HepG2 (cell line): ENCODE results near the gene TBC1D5. TPM values are rescaled to one million over a fixed set of nuclear protein-coding genes. Genes with fewer than 3 reads are reported as not detected.

Experiments used
- ATAC-seq: fragments of 200-7000 bp; cut with Tn5 transposase; 3 replicates; pipeline ENCODE4 v1.9.1; 2020; ENCODE audit warnings: mild to moderate bottlenecking, moderate library complexity
- BruUV-seq: library from RNA; stranded (reverse); fragments of 400-500 nt; replicated peaks from 2 replicates; lab custom pipeline; 2021; lab: Mats Ljungman, UMichigan
- CTCF ChIA-PET: fragments of 300-600 bp; formaldehyde crosslinking; extraction: SDS; loops from one replicate; lab custom pipeline; 2021; ENCODE audit warnings: low total read pairs, inconsistent platforms, low intra/inter-chr PET ratio; lab: Yijun Ruan, JAX
- POLR2A ChIA-PET: fragments of 350-600 bp; sonication (Branson Sonifier 250); formaldehyde crosslinking; loops from one replicate; lab custom pipeline; 2020; ENCODE audit warnings: antibody characterized with exemption, inconsistent platforms; lab: Yijun Ruan, JAX
- DNase-seq: peaks from one replicate; pipeline ENCODE4 v3.0.0-alpha.2; 2015; ENCODE audit warnings: low spot score
- FAIRE-seq: peaks from 3 replicates; lab custom pipeline; 2011; peaks lifted over from hg19 to GRCh38; lab: Jason Lieb, UNC
- H2AFZ ChIP-seq: one replicate; pipeline ENCODE4 v1.6.1; 2011; ENCODE audit warnings: low read length, inconsistent platforms
- H3K27ac ChIP-seq: fragments of 300-600 bp; 3 replicates; pipeline ENCODE4 v1.8.0; 2011; ENCODE audit warnings: mixed run types, mild to moderate bottlenecking, mixed read lengths, low read length, inconsistent platforms; ENCODE audit not compliant: insufficient read depth; ENCODE audit errors: extremely low read length
- H3K27me3 ChIP-seq, 2 experiments: fragments of 200-600 bp in 1 of 2; 2 replicates in 1 of 2; 3 replicates in 1 of 2; pipeline versions ENCODE4 v1.6.0 to v1.8.0; 2011; ENCODE audit warnings: low read length in 2 of 2, mild to moderate bottlenecking in 2 of 2, moderate library complexity in 2 of 2, inconsistent platforms in 1 of 2; ENCODE audit not compliant: insufficient read depth in 2 of 2, control insufficient read depth in 1 of 2
- H3K36me3 ChIP-seq, 2 experiments: fragments of 200-600 bp in 1 of 2; replicated peaks in 1 of 2; 2 replicates in 1 of 2; 3 replicates in 1 of 2; pipeline versions ENCODE4 v1.5.1 to v1.8.0; 2011; ENCODE audit warnings: low read length in 2 of 2, inconsistent platforms in 1 of 2; ENCODE audit not compliant: insufficient read depth in 2 of 2, control insufficient read depth in 1 of 2
- H3K4me1 ChIP-seq: 2 replicates; pipeline ENCODE4 v1.5.1; 2012; ENCODE audit warnings: low read length, inconsistent platforms; ENCODE audit not compliant: insufficient read depth
- H3K4me2 ChIP-seq: 2 replicates; pipeline ENCODE4 v1.6.0; 2011; ENCODE audit warnings: low read depth, low read length, inconsistent platforms
- H3K4me3 ChIP-seq, 3 experiments: fragments of 200-600 bp in 1 of 3; sonication (generic), shearing (Covaris generic) in 1 of 3; replicated peaks in 1 of 3; 2 replicates each; pipeline ENCODE4 v1.5.1; 2011 to 2016; ENCODE audit warnings: low read length in 3 of 3, inconsistent platforms in 2 of 3, low read depth in 2 of 3, mild to moderate bottlenecking in 2 of 3, control low read depth in 1 of 3, mixed read lengths in 1 of 3; ENCODE audit not compliant: insufficient read depth in 1 of 3
- H3K79me2 ChIP-seq: one replicate; pipeline ENCODE4 v1.6.1; 2011; ENCODE audit warnings: low read length, inconsistent platforms; ENCODE audit not compliant: insufficient read depth
- H3K9ac ChIP-seq: 2 replicates; pipeline ENCODE4 v1.6.0; 2011; ENCODE audit warnings: mild to moderate bottlenecking, low read depth, low read length, inconsistent platforms; ENCODE audit not compliant: insufficient read depth
- H3K9me3 ChIP-seq: 2 replicates; pipeline ENCODE4 v1.5.1; 2012; ENCODE audit warnings: mild to moderate bottlenecking, low read length
- H4K20me1 ChIP-seq: 2 replicates; pipeline ENCODE4 v1.6.0; 2011; ENCODE audit warnings: inconsistent platforms, mild to moderate bottlenecking, low read length, moderate library complexity; ENCODE audit not compliant: insufficient read depth
- HMG20A ChIP-seq: IDR thresholded peaks from 2 replicates; pipeline ENCODE4 v1.6.1; 2016; ENCODE audit warnings: borderline replicate concordance
- NRL ChIP-seq: sonication (generic); formaldehyde crosslinking; IDR thresholded peaks from 2 replicates; pipeline ENCODE4 v1.5.0; 2020; ENCODE audit warnings: missing genetic modification reagents, mild to moderate bottlenecking, moderate library complexity, borderline replicate concordance
- ZNF124 ChIP-seq: sonication (generic); formaldehyde crosslinking; IDR thresholded peaks from 2 replicates; pipeline ENCODE4 v1.4.0; 2020; ENCODE audit warnings: missing genetic modification reagents
- ZNF326 ChIP-seq: sonication (generic); formaldehyde crosslinking; IDR thresholded peaks from 2 replicates; pipeline ENCODE4 v1.4.0; 2020; ENCODE audit warnings: missing genetic modification reagents, borderline replicate concordance
- ZNF44 ChIP-seq: sonication (generic); formaldehyde crosslinking; IDR thresholded peaks from 2 replicates; pipeline ENCODE4 v1.5.1; 2020; ENCODE audit warnings: mild to moderate bottlenecking, missing genetic modification reagents
- ZNF766 ChIP-seq: sonication (generic); formaldehyde crosslinking; IDR thresholded peaks from 2 replicates; pipeline ENCODE4 v1.5.0; 2020; ENCODE audit warnings: missing genetic modification reagents, borderline replicate concordance
- WGBS: methylation state at CpG from one replicate; pipeline ENCODE4 v1.1.6; 2017; ENCODE audit warnings: low lambda C conversion rate; 5-methylcytosine and 5-hydroxymethylcytosine counted together
- in situ Hi-C: cut with HindIII; loops from 2 replicates; pipeline ENCODE4 v1.10.0; 2017; ENCODE audit warnings: low pct_unique_long_range_greater_than_20kb; ENCODE audit not compliant: extremely low pct_ligation_motif_present
- intact Hi-C: fragments of 100-400 bp; cut with micrococcal nuclease; formaldehyde crosslinking; loops from one replicate; pipeline ENCODE4 v1.10.0; 2022; ENCODE audit not compliant: unreplicated experiment
- polyA plus RNA-seq, 8 experiments: library from polyadenylated mRNA; depleted of rRNA in 3 of 8; stranded (reverse) in 7 of 8; unstranded in 1 of 8; fragments of >200 nt; fragmentation: Illumina TruSeq in 4 of 8; extraction: Trizol in 4 of 8; gene quantifications; 2 replicates each; pipeline versions ENCODE4 v1.2.1 to v1.2.3, GENCODE V29; 2011 to 2016; ENCODE audit warnings: low read depth in 4 of 8, missing spikeins in 1 of 8, mixed read lengths in 1 of 8; ENCODE audit not compliant: insufficient read depth in 1 of 8
- total RNA-seq, 5 experiments: library from RNA; depleted of rRNA; stranded (reverse); fragments of >200 nt; fragmentation: Illumina TruSeq; extraction: Trizol; gene quantifications; 2 replicates each; pipeline ENCODE4 v1.2.3, GENCODE V29; 2016; ENCODE audit warnings: low read depth in 1 of 5
- TF ChIP-seq, protein P1 (sequence below): sonication (generic); formaldehyde crosslinking; IDR thresholded peaks from 2 replicates; pipeline ENCODE4 v1.4.0; 2020; ENCODE audit warnings: missing genetic modification reagents
- TF ChIP-seq, protein P2 (sequence below), 2 experiments: sonication (generic) in 1 of 2; formaldehyde crosslinking in 1 of 2; IDR thresholded peaks; 2 replicates each; pipeline versions ENCODE4 v1.6.1 to v1.9.0; 2014 to 2022; ENCODE audit warnings: antibody characterized with exemption in 1 of 2, borderline replicate concordance in 1 of 2, inconsistent platforms in 1 of 2, low read depth in 1 of 2, missing genetic modification reagents in 1 of 2
- TF ChIP-seq, protein P3 (sequence below): sonication (generic); formaldehyde crosslinking; IDR thresholded peaks from 2 replicates; pipeline ENCODE4 v1.4.0; 2020; ENCODE audit warnings: missing genetic modification reagents, borderline replicate concordance
- TF ChIP-seq, protein P4 (sequence below): sonication (generic); formaldehyde crosslinking; IDR thresholded peaks from 2 replicates; pipeline ENCODE4 v1.5.0; 2020; ENCODE audit warnings: missing genetic modification reagents, mild to moderate bottlenecking, borderline replicate concordance

Gene TBC1D5
- total and polyA plus RNA-seq, 2 of the 13 experiments (the other 11 are each of a cell fraction or from before 2014, with no cell fraction given): 19.2 to 33.3 TPM

DNA sequence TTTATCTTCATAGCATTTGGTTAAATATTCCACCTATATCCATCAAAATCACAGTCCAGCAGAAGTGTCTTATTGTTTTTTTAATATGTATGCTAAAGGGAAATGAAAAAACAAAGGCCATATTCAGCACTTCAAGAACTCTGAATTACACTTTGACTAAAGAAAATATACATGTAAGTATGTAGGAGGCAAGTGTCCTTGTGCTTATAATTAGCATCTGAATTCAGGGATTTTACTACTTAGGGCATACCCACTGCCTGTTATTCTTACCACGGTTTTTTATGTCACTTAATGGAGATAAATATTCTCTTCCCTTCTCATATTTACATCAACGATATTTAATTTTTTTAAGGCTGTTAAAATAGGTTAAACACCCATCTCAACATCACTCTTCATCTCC lies 117.3 kb downstream of the TBC1D5 start (continued):
- TF ChIP-seq, protein P1, sequence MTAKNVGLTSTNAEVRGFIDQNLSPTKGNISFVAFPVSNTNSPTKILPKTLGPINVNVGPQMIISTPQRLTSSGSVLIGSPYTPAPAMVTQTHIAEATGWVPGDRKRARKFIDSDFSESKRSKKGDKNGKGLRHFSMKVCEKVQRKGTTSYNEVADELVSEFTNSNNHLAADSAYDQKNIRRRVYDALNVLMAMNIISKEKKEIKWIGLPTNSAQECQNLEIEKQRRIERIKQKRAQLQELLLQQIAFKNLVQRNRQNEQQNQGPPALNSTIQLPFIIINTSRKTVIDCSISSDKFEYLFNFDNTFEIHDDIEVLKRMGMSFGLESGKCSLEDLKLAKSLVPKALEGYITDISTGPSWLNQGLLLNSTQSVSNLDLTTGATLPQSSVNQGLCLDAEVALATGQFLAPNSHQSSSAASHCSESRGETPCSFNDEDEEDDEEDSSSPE (CRISPR knock-in tag): no peak
- TF ChIP-seq HMG20A: no peak

DNA sequence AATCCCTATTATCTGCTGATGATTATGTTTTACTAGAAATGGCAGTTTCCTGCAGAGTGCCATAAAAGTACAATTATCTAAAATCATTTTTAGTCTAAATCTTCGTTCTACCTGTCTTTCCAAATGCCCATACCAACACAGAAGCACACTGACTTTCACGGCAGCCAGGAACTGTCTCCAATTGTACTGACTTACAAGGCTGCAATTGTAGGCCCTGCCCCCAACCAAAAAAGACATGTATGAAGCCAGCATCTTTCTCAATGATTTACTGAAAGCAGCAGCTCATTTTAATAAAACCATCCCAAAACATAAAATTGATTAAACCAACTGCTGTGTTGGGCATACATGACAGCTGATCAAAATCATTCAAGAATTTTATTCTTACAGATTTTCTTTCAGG lies 119.0 kb downstream of the TBC1D5 start:
- WGBS: 100% methylated on average over 2 of the region's 2 CpGs
- in situ Hi-C loops: no loop called here
- DNase-seq (no peak), ATAC-seq (no peak), FAIRE-seq (no peak)
- no peaks in the 10 kb centered on the region for H3K79me2 ChIP-seq
- no peaks in the 10 kb centered on the region for H3K9me3 ChIP-seq
- no peak overlapping the region for H2AFZ ChIP-seq
- no peak overlapping the region for H3K4me2 ChIP-seq
- no peaks in the 10 kb centered on the region for H3K27me3 ChIP-seq
- ChIA-PET POLR2A (no interaction called here), CTCF (no interaction called here)
- no peak overlapping the region for H3K9ac ChIP-seq
- BruUV-seq: no TSS peak
- no peaks in the 10 kb centered on the region; the same call in 1 of the 2 replicates for H4K20me1 ChIP-seq
- H3K36me3 ChIP-seq: peaks cover 0 to 8% of the 10 kb centered on the region in 2 experiments; a peak in 1 of 5 replicates
- H3K4me1 ChIP-seq: peaks cover 12% of the 10 kb centered on the region
- no peak overlapping the region for H3K27ac ChIP-seq
- intact Hi-C loops: no loop called here
- no peak overlapping the region for H3K4me3 ChIP-seq
- TF ChIP-seq, protein P2, sequence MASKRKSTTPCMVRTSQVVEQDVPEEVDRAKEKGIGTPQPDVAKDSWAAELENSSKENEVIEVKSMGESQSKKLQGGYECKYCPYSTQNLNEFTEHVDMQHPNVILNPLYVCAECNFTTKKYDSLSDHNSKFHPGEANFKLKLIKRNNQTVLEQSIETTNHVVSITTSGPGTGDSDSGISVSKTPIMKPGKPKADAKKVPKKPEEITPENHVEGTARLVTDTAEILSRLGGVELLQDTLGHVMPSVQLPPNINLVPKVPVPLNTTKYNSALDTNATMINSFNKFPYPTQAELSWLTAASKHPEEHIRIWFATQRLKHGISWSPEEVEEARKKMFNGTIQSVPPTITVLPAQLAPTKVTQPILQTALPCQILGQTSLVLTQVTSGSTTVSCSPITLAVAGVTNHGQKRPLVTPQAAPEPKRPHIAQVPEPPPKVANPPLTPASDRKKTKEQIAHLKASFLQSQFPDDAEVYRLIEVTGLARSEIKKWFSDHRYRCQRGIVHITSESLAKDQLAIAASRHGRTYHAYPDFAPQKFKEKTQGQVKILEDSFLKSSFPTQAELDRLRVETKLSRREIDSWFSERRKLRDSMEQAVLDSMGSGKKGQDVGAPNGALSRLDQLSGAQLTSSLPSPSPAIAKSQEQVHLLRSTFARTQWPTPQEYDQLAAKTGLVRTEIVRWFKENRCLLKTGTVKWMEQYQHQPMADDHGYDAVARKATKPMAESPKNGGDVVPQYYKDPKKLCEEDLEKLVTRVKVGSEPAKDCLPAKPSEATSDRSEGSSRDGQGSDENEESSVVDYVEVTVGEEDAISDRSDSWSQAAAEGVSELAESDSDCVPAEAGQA (IDR thresholded peaks at IDR 0.05; ENCODE audit: low read depth): no peak
- TF ChIP-seq, protein P2 (CRISPR knock-in tag; IDR thresholded peaks at IDR 0.05; ENCODE audit: borderline replicate concordance): no peak
- TF ChIP-seq, protein P3, sequence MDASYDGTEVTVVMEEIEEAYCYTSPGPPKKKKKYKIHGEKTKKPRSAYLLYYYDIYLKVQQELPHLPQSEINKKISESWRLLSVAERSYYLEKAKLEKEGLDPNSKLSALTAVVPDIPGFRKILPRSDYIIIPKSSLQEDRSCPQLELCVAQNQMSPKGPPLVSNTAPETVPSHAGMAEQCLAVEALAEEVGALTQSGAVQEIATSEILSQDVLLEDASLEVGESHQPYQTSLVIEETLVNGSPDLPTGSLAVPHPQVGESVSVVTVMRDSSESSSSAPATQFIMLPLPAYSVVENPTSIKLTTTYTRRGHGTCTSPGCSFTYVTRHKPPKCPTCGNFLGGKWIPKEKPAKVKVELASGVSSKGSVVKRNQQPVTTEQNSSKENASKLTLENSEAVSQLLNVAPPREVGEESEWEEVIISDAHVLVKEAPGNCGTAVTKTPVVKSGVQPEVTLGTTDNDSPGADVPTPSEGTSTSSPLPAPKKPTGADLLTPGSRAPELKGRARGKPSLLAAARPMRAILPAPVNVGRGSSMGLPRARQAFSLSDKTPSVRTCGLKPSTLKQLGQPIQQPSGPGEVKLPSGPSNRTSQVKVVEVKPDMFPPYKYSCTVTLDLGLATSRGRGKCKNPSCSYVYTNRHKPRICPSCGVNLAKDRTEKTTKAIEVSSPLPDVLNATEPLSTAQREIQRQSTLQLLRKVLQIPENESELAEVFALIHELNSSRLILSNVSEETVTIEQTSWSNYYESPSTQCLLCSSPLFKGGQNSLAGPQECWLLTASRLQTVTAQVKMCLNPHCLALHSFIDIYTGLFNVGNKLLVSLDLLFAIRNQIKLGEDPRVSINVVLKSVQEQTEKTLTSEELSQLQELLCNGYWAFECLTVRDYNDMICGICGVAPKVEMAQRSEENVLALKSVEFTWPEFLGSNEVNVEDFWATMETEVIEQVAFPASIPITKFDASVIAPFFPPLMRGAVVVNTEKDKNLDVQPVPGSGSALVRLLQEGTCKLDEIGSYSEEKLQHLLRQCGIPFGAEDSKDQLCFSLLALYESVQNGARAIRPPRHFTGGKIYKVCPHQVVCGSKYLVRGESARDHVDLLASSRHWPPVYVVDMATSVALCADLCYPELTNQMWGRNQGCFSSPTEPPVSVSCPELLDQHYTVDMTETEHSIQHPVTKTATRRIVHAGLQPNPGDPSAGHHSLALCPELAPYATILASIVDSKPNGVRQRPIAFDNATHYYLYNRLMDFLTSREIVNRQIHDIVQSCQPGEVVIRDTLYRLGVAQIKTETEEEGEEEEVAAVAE (CRISPR knock-in tag): no peak
- TF ChIP-seq ZNF326 (CRISPR knock-in tag) (no peak), NRL (CRISPR knock-in tag) (no peak), ZNF44 (no peak), ZNF124 (CRISPR knock-in tag) (no peak), ZNF766 (CRISPR knock-in tag) (no peak)
- TF ChIP-seq, protein P4, sequence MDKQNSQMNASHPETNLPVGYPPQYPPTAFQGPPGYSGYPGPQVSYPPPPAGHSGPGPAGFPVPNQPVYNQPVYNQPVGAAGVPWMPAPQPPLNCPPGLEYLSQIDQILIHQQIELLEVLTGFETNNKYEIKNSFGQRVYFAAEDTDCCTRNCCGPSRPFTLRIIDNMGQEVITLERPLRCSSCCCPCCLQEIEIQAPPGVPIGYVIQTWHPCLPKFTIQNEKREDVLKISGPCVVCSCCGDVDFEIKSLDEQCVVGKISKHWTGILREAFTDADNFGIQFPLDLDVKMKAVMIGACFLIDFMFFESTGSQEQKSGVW (CRISPR knock-in tag): no peak
